Measurements from ENCODE around the gene KHDC1L.

GRCh38 chr6:73216859-73217258 is 8.4 kb downstream of the KHDC1L start:
- TF ChIP-seq CTCF (IDR thresholded peaks at IDR 0.05; ENCODE audit: low read depth, low read length, poor library complexity, severe bottlenecking) (no peak), EZH2phosphoT487 (IDR thresholded peaks at IDR 0.05; ENCODE audit: borderline replicate concordance, low read length) (no peak)

All from DOHH2 (cell line).